Amniotic stem cell (primary cell): ENCODE measurements around the gene TOB2.
"Not testable (repeated sequence)": the region's sequence is repeated elsewhere in the genome, so short reads cannot be mapped to it uniquely, and the experiment has no call there.

Source experiments
- DNase-seq: peaks from one replicate; lab custom pipeline; 2025; lab: John Stamatoyannopoulos, UW

Gene TOB2

DNA sequence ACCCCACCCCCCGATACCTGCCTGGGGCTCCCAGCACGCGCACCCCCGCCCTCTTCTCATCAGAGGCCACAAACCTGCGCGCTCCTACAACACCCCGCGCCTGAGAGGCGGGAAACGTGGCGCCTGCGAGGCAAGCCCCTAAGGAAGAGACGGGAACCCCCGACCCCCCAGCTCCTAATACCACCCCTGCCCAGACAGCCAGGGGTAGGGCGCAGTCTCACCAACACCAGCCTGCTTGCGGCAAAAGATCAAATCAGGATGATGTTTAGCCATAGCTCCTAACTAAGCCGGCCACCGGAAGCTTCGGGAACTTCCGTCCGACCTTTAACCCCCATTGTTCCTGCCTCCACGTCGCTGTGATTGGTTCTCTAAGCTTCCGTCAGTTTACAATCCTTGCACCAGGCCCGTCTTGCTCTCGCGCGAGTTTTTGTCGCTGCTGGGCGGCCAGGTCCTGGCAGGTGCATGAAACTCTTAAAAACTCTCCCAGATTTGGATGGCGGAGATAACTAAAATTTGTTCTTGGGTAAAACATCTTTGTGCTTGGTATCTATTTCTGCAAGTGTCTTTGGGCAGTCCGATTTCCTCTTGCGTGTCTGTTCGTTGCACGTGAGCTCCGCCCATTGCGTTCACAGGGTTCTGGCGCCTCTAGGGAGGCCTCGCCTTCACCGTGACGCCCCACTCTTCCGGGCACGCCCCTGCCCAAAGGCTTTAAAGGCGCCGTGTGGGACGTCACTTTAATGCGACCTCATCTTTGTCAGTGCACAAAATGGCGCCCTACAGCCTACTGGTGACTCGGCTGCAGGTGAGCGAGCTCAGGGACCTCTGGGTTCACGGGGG lies 22.0 kb upstream of the TOB2 start, which contains the start of the genes ACO2 and PHF5A:
Gene ACO2 (plus strand): TSS at position 737 of the 837 bp plus-strand sequence. CDS start 30 bp downstream, at position 767.
Gene PHF5A (minus strand): TSS at position 312 of the 837 bp plus-strand sequence. CDS start 39 bp downstream, at position 273.
- peak; percentile 93 for DNase-seq

DNA sequence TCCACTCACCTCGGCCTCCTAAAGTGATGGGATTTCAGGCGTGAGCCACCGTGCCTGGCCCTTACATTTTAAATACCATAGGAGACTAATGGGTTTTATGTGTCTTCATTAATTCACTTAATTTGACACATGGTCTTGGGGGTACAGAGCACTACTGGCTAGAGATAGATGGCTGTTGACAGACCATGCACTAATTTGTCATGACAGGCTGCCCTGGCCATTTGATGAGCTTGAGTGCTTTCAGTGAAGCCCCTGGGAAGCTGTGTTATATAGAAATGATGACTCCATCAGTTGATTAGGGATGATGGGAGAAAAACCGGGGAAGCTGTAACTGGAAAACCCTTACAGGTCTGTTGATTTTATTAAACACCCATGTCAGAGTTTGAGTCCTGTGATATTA lies 15.3 kb upstream of the TOB2 start:
- no peak for DNase-seq

- DNase-seq = not testable (repeated sequence)
These were observed 13.5 kb upstream of the TOB2 start for GRCh38 chr22:41460071-41460470.

DNA sequence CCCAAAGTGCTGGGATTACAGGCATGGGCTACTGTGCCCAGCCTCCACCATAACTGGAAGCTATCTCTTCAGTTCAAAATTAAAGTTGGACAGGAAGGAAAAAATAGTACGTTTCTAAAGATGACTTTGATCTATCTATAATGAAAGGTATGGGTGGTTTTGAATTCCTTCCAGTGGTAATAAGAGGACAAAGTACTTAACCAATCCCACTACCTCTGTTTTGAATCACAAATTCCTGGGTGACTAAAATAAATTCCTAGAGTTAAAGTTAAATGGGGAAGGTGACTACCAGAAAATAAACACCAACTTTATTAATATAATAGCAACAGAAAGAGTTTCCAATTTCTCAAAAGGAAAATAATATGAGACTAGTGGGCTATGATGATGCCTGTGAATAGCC lies 12.8 kb upstream of the TOB2 start:
- no peak for DNase-seq

DNA sequence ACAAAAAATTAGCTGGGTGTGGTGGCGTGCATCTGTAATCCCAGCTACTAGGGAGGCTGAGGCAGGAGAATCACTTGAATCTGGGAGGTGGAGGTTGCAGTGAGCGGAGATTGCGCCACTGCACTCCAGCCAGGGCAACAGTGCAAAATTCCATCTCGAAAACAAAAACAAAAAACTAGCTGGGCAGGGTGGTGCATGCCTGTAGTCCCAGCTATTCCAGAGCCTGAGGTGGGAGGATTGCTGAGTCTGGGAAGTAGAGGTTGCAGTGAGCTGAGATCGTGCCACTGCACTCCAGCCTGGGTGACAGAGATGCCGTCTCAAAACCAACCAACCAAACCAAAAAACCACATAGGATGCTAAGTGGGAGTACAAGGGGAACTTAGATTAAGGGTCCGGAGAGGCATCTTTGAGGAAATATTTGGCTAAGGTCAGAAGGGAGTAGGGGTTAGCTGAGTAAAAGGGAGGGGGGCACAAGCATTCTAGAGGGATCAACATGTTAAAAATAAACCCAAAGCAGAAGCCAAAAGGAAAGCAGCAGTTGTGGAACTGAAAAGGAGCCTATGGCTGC lies 11.6 kb upstream of the TOB2 start:
- DNase-seq = no peak

- peak; percentile 97 for DNase-seq
These were observed 1.7 kb upstream of the TOB2 start for GRCh38 chr22:41448189-41448808.

DNA sequence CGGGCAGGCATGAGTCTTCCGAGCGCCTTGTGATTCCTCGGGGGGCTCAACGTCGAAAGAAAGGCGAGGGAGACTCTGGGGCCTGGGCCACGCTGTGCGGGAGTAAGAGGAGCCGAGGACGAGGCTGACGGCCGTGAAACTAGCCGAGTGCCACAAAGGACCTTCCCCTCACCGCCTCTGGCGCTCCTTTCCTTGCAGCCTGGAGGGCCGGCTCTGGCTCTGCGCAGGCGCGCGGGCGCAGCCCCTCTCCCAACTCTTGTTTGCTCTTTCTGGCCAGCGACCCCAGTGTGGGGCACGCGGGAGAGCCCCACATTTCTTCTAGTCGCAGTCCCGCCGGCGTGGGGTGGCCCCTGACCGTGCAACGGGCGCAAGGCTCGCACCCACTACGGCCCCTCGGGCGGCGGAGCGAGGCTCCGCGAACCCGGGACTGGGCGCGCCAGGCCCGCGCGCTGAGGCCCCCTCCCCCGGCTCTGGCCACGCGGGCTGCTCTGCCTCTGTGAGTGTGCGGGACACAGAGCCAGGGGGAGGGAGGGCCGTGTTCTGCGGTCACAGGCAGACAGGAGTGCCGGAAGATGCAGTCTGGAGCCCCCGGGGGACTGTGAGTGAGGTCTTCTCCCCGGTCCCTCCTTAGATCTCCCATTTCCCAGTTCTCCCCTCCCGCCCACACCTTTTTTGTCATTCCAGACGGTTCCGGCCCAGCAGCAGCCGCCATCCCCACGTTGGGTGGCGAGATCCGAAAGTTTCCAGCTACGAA lies 1.0 kb upstream of the TOB2 start:
- no peak for DNase-seq

GRCh38 chr22:41446057-41446501 lies 522 bp downstream of the TOB2 start:
- no peak for DNase-seq

DNA sequence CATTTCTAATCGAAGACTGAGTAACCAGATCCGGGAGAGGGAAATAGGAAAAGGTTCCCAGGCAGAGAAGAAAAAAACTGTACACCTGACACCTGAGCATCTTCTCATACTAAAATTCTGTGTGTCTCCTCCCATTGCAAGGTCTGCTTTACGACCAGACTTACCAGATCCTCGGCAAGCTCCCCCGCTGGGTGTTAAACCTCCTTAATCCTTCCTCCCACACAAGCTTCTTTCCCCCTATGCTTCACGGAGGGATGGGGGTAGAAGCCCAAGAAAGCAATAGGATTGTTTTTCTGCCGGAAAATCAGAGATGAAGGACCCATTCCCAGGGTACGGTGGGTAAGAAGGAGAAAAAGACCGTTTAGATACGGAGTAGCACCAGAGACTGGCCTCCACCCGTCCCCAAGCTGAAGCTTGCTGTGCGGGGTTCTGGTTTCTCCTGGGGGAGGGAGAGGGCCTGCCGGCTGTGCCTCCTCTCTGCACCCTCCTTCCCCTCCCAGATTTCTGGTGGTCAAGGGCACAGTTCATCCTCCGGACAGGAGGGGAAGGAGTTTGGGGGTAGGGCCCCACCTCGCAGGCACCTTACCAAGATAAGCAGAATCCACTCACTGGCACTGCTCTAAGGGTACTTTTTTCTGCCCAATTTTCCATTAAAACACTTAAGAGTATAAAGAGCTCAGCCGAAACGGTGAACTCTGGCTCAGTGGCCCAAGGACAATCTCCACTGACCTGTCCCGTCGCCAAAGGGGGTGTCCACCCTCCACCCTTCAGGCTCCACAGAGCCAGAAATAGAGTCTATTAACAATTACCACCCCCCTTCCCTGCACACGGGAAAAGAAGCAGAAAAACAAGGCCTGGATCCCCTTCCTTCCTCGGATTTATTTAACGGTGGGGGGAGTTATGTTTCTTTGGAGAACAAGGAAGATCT lies 1.2 kb downstream of the TOB2 start:
- DNase-seq = no peak

- DNase-seq = peak; percentile 84
These were observed 2.1 kb downstream of the TOB2 start for GRCh38 chr22:41444360-41445128.

DNA sequence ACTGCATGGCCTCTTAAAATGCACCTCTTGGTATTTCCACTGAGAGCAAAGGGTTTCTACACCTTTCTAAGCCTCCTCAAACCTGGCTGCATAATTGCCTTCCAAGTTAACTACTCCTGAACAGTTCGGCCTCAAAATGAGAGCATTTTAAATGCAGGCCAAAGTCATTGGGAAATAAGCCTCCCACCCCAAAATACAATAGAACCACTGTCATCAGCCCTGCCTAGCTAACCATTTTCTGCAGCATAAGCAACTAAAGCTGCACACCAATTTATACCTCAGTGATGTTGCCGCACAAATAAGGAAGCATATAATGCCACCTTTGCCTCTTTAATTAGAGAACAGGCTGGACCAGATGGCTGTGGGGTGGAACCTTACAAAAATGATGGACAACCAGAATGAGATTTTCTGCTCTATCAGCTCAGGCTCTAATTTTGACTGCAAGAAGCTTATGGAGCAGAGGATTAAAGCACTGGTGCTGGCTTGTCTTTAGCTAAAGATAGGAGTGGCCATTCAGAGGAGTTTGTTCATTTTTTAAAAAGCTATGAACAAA lies 4.3 kb downstream of the TOB2 start:
- no peak for DNase-seq

GRCh38 chr22:41440511-41440910 lies 6.1 kb downstream of the TOB2 start:
- not testable (repeated sequence) for DNase-seq

DNA sequence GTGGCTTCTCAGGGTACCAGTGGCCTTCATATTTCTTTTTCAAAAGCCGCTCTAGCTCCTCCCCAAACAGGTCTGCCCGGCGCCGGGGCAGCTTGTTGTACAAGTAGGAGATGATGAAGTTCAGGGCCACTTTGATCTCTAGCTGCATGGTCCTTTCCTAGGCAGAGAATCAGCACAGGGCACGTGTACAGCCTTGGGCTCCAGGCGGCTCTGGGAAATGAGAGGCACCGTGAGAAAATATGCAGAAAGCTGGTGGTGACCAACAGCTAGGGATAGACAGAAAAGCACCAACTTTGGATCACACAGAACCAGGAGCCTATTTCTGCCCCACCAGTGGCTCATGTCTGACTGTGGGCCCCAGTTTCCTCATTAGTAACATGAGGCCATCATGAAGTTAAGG lies 9.4 kb downstream of the TOB2 start:
- no peak for DNase-seq

GRCh38 chr22:41436322-41437113 lies 10.1 kb downstream of the TOB2 start:
- DNase-seq = no peak

DNA sequence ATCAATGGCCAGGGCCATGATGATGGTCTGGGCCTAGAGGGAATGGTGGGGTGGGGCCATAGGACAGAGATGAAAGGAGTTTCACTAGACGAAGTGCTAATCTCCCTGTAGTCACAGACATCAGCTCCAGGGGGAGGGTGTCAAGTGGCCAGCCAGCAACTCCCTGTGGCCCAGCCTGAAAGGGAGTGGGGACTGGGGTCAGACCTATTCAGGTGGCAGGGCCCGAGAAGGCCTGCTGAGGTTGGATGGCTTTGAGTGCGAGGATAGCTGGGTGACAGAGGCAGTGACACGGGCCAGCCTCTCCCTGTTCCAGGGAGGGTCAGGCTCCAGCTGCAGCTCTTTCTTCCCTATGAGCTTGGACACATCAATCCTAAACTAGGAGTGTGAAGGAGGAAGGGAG lies 11.0 kb downstream of the TOB2 start:
- DNase-seq = no peak

DNA sequence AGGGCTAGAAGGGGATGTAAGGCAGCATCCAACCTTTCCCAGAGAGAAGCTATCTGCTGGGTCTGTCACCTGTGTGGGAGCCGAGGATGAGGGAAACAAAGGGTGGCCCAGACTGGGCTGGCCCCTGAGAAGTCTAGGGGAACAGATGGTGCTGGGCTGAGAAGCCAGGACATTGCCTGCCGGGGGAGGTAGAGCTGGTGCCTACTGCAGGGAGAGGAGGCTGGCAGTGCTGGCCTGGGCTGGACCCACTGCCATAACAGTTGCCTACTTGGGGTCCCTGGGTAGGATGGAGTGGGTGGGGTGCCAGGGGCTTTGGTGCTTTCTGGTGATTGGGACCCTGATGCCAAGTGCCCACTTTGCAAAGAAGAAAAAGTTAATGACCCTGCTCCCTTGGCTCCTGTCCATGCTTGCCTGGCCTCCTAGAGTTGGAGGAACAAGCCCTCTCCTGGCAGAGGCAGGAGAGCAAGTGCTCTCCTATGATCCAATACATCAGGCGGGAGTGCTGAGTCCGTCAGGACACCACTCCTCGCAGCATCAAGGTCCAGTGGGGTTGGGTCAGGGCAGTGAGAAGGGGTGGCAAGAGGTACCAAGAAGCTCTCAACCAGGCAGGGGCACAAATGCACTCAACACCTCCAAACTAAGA lies 12.1 kb downstream of the TOB2 start:
- DNase-seq = not testable (repeated sequence)

GRCh38 chr22:41433480-41433879 lies 13.1 kb downstream of the TOB2 start:
- not testable (repeated sequence) for DNase-seq

- no peak for DNase-seq
These were observed 14.9 kb downstream of the TOB2 start for GRCh38 chr22:41431656-41432055.

- DNase-seq = no peak
These were observed 16.7 kb downstream of the TOB2 start for GRCh38 chr22:41429951-41430332.
